Astrocyte of the cerebellum (primary cell): ENCODE results near the gene MEGF11.

Experiments
- DNase-seq: peaks from one replicate; pipeline ENCODE4 v3.0.0-alpha.2; 2011; ENCODE audit warnings: low read depth
- H3K4me3 ChIP-seq: 2 replicates; pipeline ENCODE4 v1.5.1; 2011; ENCODE audit warnings: mild to moderate bottlenecking, low read depth, low read length, moderate library complexity
- CTCF ChIP-seq: IDR thresholded peaks from 2 replicates; pipeline ENCODE4 v1.5.1; 2012; ENCODE audit warnings: low read length, low read depth, moderate library complexity, mild to moderate bottlenecking; ENCODE audit errors: missing control alignments
- in situ Hi-C: cut with HindIII; loops from 2 replicates; pipeline ENCODE4 v1.10.0; 2017; ENCODE audit warnings: low sequenced_read_pairs

Gene MEGF11

GRCh38 chr15:65896236-65896635 lies 357.3 kb downstream of the MEGF11 start:
- in situ Hi-C loops = no loop called here
- no peak overlapping the region for H3K4me3 ChIP-seq
- TF ChIP-seq CTCF = no peak
- no peak for DNase-seq

- no peak overlapping the region for H3K4me3 ChIP-seq
- no peak for DNase-seq
- in situ Hi-C loops = no loop called here
- TF ChIP-seq CTCF = no peak
These were observed 360.5 kb downstream of the MEGF11 start for GRCh38 chr15:65893060-65893459.

- no peak for TF ChIP-seq CTCF
These were observed 364.6 kb downstream of the MEGF11 start for GRCh38 chr15:65888981-65889380.

GRCh38 chr15:65887565-65887964 lies 366.0 kb downstream of the MEGF11 start:
- no peak overlapping the region for H3K4me3 ChIP-seq
- no peak for DNase-seq
- in situ Hi-C loops = no loop called here
- no peak for TF ChIP-seq CTCF

More at GRCh38 chr15:65888981-65889380, 364.6 kb downstream of the MEGF11 start:
- H3K4me3 ChIP-seq = no peak overlapping the region
- in situ Hi-C loops = no loop called here
- no peak for DNase-seq

GRCh38 chr15:65885668-65886218 lies 367.8 kb downstream of the MEGF11 start:
- in situ Hi-C loops = no loop called here
- DNase-seq = no peak
- no peak overlapping the region for H3K4me3 ChIP-seq
- TF ChIP-seq CTCF = no peak

- no peak for DNase-seq
- no peak for TF ChIP-seq CTCF
- no peak overlapping the region for H3K4me3 ChIP-seq
- in situ Hi-C loops = no loop called here
These were observed 369.0 kb downstream of the MEGF11 start for GRCh38 chr15:65884511-65884910.
